HFFc6 (cell line): ENCODE measurements around the gene LRP1B. TPM values are rescaled to one million over a fixed set of nuclear protein-coding genes. Genes with fewer than 3 reads are reported as not detected.

Experiments used
- DNase-seq: peaks from one replicate; pipeline ENCODE4 v3.0.0-alpha.2; 2018
- H3K27ac Mint-ChIP-seq: 2 replicates; pipeline ENCODE4 v1.8.0; 2020; ENCODE audit warnings: mild to moderate bottlenecking, mixed read lengths
- H3K27me3 Mint-ChIP-seq: 2 replicates; pipeline ENCODE4 v1.8.0; 2021; ENCODE audit warnings: mild to moderate bottlenecking, moderate library complexity, mixed read lengths; ENCODE audit not compliant: insufficient read depth
- H3K36me3 Mint-ChIP-seq: 2 replicates; pipeline ENCODE4 v1.8.0; 2021; ENCODE audit warnings: low read depth, mixed read lengths
- H3K4me1 Mint-ChIP-seq: 2 replicates; pipeline ENCODE4 v1.8.0; 2020; ENCODE audit warnings: low read depth, mixed read lengths
- H3K4me3 Mint-ChIP-seq: 2 replicates; pipeline ENCODE4 v1.8.0; 2020; ENCODE audit warnings: mild to moderate bottlenecking, moderate library complexity, mixed read lengths
- H3K9me3 Mint-ChIP-seq: 2 replicates; pipeline ENCODE4 v1.8.0; 2020; ENCODE audit warnings: mild to moderate bottlenecking, mixed read lengths
- total RNA-seq, 6 experiments: library from RNA; stranded (reverse); fragmentation: NEBNext Ultra II Directional; extraction: Animal tissue kit (Norgen Biotek cat#: 25700); gene quantifications; 2 replicates in 1 of 6; 3 replicates in 5 of 6; pipeline ENCODE4 v1.2.3, GENCODE V29; 2021
- TF ChIP-seq, protein P1 (sequence below): fragments of 200-600 bp; sonication (generic); IDR thresholded peaks from 2 replicates; pipeline ENCODE4 v1.5.0; 2021; ENCODE audit warnings: antibody characterized with exemption, mild to moderate bottlenecking

The LRP1B gene
- total RNA-seq, 6 experiments from 2014 or later, result not detected

DNA sequence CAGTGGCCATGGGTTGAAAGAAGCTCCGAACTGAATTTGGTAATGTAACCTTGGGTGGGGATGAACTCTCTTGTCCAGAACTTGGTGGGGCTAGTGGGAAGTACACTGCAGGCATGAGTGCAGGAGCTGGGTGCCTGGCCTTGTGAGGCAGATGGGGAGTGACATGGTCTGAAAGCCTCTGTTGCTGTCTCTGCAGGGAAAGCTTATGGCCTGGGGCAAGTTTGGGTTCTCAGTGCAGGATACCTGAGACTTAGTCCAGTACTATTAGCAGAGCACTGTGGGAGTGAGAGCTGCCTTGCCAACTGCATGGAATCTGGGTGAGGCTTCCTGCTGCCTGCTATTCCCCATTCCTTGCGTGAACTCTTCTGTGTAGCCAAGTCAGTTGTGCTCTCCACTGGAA, 1729.8 kb downstream of the LRP1B start:
- Mint-ChIP-seq H3K36me3 (no peaks in the 10 kb centered on the region; the same call in 1 of the 2 replicates), H3K9me3 (peaks cover 62% of the 10 kb centered on the region), H3K27me3 (no peaks in the 10 kb centered on the region), H3K27ac (no peak overlapping the region), H3K4me3 (no peak overlapping the region), H3K4me1 (no peaks in the 10 kb centered on the region)
- DNase-seq, result no peak
- TF ChIP-seq, protein P1, sequence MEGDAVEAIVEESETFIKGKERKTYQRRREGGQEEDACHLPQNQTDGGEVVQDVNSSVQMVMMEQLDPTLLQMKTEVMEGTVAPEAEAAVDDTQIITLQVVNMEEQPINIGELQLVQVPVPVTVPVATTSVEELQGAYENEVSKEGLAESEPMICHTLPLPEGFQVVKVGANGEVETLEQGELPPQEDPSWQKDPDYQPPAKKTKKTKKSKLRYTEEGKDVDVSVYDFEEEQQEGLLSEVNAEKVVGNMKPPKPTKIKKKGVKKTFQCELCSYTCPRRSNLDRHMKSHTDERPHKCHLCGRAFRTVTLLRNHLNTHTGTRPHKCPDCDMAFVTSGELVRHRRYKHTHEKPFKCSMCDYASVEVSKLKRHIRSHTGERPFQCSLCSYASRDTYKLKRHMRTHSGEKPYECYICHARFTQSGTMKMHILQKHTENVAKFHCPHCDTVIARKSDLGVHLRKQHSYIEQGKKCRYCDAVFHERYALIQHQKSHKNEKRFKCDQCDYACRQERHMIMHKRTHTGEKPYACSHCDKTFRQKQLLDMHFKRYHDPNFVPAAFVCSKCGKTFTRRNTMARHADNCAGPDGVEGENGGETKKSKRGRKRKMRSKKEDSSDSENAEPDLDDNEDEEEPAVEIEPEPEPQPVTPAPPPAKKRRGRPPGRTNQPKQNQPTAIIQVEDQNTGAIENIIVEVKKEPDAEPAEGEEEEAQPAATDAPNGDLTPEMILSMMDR, result no peak

DNA sequence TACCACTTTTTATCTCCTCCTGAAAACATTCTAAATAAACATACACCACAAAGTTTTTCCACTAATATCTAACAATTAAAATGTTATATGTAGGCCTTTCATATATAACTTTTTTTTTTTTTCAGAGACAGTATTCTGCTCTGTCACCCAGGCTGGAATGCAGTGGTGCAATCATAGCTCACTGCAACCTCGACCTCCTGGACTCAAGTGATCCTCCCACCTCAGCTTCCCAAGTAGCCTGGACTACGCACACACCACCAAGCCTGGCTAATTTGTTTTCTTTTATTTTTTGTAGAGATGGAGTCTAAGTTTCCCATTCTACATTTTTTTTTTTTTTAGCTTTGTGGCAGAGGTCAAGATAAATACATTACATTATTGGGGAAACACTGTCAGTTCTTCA, 1738.0 kb downstream of the LRP1B start:
- Mint-ChIP-seq H3K27ac (no peak overlapping the region), H3K4me1 (no peaks in the 10 kb centered on the region), H3K4me3 (no peak overlapping the region), H3K36me3 (no peaks in the 10 kb centered on the region), H3K27me3 (no peaks in the 10 kb centered on the region), H3K9me3 (peaks cover 19% of the 10 kb centered on the region)
- no peak for DNase-seq
- TF ChIP-seq, protein P1, result no peak

DNA sequence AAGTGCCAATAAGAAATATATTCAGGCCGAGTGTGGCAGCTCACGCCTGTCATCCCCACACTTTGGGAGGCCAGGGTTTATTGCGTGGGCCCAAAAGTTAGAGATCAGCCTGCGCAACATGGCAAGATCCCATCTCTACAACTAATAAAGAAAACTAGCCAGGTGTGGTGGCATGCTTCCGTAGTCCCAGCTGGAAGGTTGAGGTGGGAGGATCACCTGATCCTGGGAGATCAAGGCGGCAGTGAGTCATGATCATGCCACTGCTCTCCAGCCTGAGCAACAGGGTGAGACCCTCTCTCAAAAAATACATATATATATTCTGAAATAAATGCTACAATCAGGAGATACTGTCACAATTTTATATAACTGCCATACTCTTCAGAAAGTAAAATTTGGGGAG, 1745.9 kb downstream of the LRP1B start:
- Mint-ChIP-seq H3K4me1 (no peaks in the 10 kb centered on the region), H3K27me3 (no peaks in the 10 kb centered on the region), H3K4me3 (no peak overlapping the region), H3K27ac (no peak overlapping the region), H3K36me3 (no peaks in the 10 kb centered on the region), H3K9me3 (peaks cover 4% of the 10 kb centered on the region)
- DNase-seq, result no peak
- TF ChIP-seq, protein P1, result no peak

DNA sequence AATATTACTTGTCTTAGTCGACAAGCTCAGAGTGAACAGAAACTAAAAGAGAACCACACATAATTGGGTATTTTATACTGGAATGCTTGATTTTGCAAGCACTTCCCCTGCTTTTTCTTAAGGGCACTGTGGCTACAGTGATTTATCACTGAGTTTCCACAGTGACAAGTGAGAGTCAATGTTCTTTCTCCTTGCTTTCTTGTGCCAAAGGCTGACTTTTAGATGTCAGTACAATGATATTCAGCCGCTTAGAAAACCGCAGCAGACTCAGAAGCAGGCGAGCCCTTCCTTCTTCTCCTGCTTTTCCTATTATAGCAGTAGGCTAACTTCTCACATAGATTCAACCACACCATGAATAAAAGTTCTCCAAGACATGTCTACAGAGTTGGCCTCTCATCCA, 1747.0 kb downstream of the LRP1B start:
- TF ChIP-seq, protein P1, result no peak
- Mint-ChIP-seq H3K27me3 (no peaks in the 10 kb centered on the region), H3K36me3 (no peaks in the 10 kb centered on the region; the same call in 1 of the 2 replicates), H3K4me1 (no peaks in the 10 kb centered on the region), H3K27ac (no peak overlapping the region), H3K9me3 (peaks cover 10% of the 10 kb centered on the region), H3K4me3 (no peak overlapping the region)
- DNase-seq, result no peak

DNA sequence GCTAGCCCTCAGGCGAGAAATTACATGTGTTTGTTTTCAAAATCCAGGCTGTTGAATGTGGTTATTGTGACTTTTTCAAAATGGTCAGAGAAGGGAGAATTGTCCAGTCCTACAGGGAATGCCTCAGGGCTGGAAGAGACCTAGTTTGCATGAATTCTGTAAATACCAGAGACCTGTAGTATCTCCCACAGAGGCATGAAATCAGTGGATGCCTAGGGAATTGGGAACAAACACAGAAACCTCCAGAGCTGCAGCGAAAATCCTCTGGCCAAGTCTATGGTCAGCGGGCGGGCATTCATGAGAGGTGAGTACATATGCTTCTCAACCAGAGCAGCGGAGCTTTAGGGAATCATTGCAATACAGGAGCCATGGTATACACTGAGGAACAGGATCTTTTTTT, 1754.1 kb downstream of the LRP1B start:
- no peaks in the 10 kb centered on the region for H3K27me3 Mint-ChIP-seq
- peaks cover 18% of the 10 kb centered on the region for H3K9me3 Mint-ChIP-seq
- H3K4me3 Mint-ChIP-seq, result no peak overlapping the region
- TF ChIP-seq, protein P1, result no peak
- H3K27ac Mint-ChIP-seq, result no peak overlapping the region
- H3K36me3 Mint-ChIP-seq, result no peaks in the 10 kb centered on the region; the same call in 1 of the 2 replicates
- no peak for DNase-seq
- no peaks in the 10 kb centered on the region for H3K4me1 Mint-ChIP-seq

DNA sequence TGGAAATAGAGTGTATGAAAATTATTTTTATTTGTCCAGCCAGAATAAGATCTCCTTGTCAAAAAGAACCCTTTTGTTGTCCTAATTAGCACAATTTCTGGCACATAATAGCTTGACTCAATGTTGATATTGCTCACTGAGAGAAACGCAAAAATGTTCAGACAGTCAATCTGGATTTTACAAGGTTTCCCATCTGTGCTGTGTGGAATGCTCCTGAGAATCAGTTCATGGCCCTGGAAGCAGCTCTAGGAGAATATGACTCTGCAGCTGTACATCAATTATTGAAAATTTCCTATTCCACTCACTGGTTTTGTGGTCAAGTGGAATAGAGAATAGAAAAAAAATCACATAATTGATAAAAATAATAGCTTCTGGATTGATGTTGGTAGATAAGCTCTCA, 1767.7 kb downstream of the LRP1B start:
- Mint-ChIP-seq H3K27ac (no peak overlapping the region), H3K27me3 (no peaks in the 10 kb centered on the region), H3K4me3 (no peak overlapping the region), H3K36me3 (no peaks in the 10 kb centered on the region), H3K9me3 (peaks cover 13% of the 10 kb centered on the region), H3K4me1 (no peaks in the 10 kb centered on the region)
- TF ChIP-seq, protein P1, result no peak
- no peak for DNase-seq
